Small intestine (tissue), 7 donors: ENCODE results near the gene ADGRL2. TPM values are rescaled to one million over a fixed set of nuclear protein-coding genes. Genes with fewer than 3 reads are reported as not detected.

Experiments
- DNase-seq, 2 donors: peaks; one replicate each; pipeline versions ENCODE4 v3.0.0 to v3.0.0-alpha.2; 2013
- FAIRE-seq: peaks from 2 replicates; lab custom pipeline; 2012; peaks lifted over from hg19 to GRCh38; lab: Jason Lieb, UNC
- H3K27ac ChIP-seq, 3 donors: one replicate each; pipeline ENCODE4 v1.5.1; 2013; ENCODE audit warnings: low read length in 2 of 3, mild to moderate bottlenecking in 2 of 3, control low read depth in 1 of 3, inconsistent platforms in 1 of 3, low read depth in 1 of 3, moderate library complexity in 1 of 3
- H3K27me3 ChIP-seq, 3 donors: one replicate each; pipeline ENCODE4 v1.6.1; 2013; ENCODE audit warnings: low read length in 3 of 3, inconsistent platforms in 1 of 3; ENCODE audit not compliant: control insufficient read depth in 3 of 3, insufficient read depth in 3 of 3
- H3K36me3 ChIP-seq, 3 donors: one replicate each; pipeline ENCODE4 v1.6.1; 2013; ENCODE audit warnings: low read length in 3 of 3, inconsistent platforms in 1 of 3, low read depth in 1 of 3, mild to moderate bottlenecking in 1 of 3, moderate library complexity in 1 of 3; ENCODE audit not compliant: control insufficient read depth in 3 of 3, insufficient read depth in 2 of 3
- H3K4me1 ChIP-seq, 3 donors: one replicate each; pipeline ENCODE4 v1.6.1; 2013; ENCODE audit warnings: low read length in 2 of 3, inconsistent platforms in 1 of 3, low read depth in 1 of 3, mild to moderate bottlenecking in 1 of 3, moderate library complexity in 1 of 3; ENCODE audit not compliant: control insufficient read depth in 3 of 3, insufficient read depth in 2 of 3
- H3K4me3 ChIP-seq, 3 donors: one replicate each; pipeline ENCODE4 v1.5.1; 2013; ENCODE audit warnings: low read length in 3 of 3, control low read depth in 1 of 3, inconsistent platforms in 1 of 3, low read depth in 1 of 3, mild to moderate bottlenecking in 1 of 3, moderate library complexity in 1 of 3
- H3K9me3 ChIP-seq, 2 donors: one replicate each; pipeline ENCODE4 v1.6.1; 2013; ENCODE audit warnings: low read depth in 1 of 2, low read length in 1 of 2; ENCODE audit not compliant: control insufficient read depth in 2 of 2, insufficient read depth in 1 of 2
- WGBS, 3 donors: extraction: QIAGEN DNeasy Blood & Tissue Kit; methylation state at CpG; one replicate each; pipeline ENCODE4 v1.1.7; 2013; 5-methylcytosine and 5-hydroxymethylcytosine counted together
- polyA plus RNA-seq, 4 donors: library from polyadenylated mRNA; stranded (reverse) in 3 of 4; unstranded in 1 of 4; fragments of 200-250 nt in 3 of 4; fragments of 120-200 nt in 1 of 4; gene quantifications; one replicate each; pipeline versions ENCODE4 v1.2.1 to v1.2.3, GENCODE V29; 2013
- donor health status: healthy with polysubstance abuse.
- donor health status: control.
- donor health status: control.
- donor health status: Bipolar disorder and iron deficiency.
- donor health status: healthy.

The ADGRL2 gene
- polyA plus RNA-seq, 4 donors = 0.67 to 74.9 (median 8.0) TPM

- no peak overlapping the region for H3K27ac ChIP-seq
- WGBS, 3 donors = 86 to 100% (median 93%) methylated on average over 2 of the region's 2 CpGs
- FAIRE-seq = no peak
Observed at GRCh38 chr1:81937791-81938450, 137.2 kb downstream of the ADGRL2 start.

GRCh38 chr1:81948495-81948894 is 147.8 kb downstream of the ADGRL2 start:
- no peak overlapping the region for H3K4me3 ChIP-seq
- no peaks in the 10 kb centered on the region for H3K36me3 ChIP-seq
- H3K9me3 ChIP-seq = no peaks in the 10 kb centered on the region
- no peak for DNase-seq
- WGBS, 3 donors = 69 to 78% (median 71%) methylated on average over 2 of the region's 2 CpGs
- no peak for FAIRE-seq
- no peaks in the 10 kb centered on the region for H3K4me1 ChIP-seq
- no peaks in the 10 kb centered on the region for H3K27me3 ChIP-seq
- no peak overlapping the region for H3K27ac ChIP-seq

More at GRCh38 chr1:81937791-81938450, 137.2 kb downstream of the ADGRL2 start:
- no peaks in the 10 kb centered on the region for H3K36me3 ChIP-seq
- no peak overlapping the region for H3K4me3 ChIP-seq
- DNase-seq = no peak
- H3K27me3 ChIP-seq = no peaks in the 10 kb centered on the region
- no peaks in the 10 kb centered on the region for H3K9me3 ChIP-seq
- H3K4me1 ChIP-seq = no peaks in the 10 kb centered on the region

GRCh38 chr1:81949421-81949820 is 148.7 kb downstream of the ADGRL2 start:
- no peak for FAIRE-seq

GRCh38 chr1:81950037-81950436 is 149.3 kb downstream of the ADGRL2 start:
- FAIRE-seq (no peak), DNase-seq (no peak)
- Histone ChIP-seq H3K27me3 (no peaks in the 10 kb centered on the region), H3K4me1 (no peaks in the 10 kb centered on the region), H3K36me3 (no peaks in the 10 kb centered on the region), H3K9me3 (no peaks in the 10 kb centered on the region), H3K27ac (no peak overlapping the region), H3K4me3 (no peak overlapping the region)

More at GRCh38 chr1:81949421-81949820, 148.7 kb downstream of the ADGRL2 start:
- Histone ChIP-seq H3K4me1 (no peaks in the 10 kb centered on the region), H3K9me3 (no peaks in the 10 kb centered on the region), H3K27me3 (no peaks in the 10 kb centered on the region), H3K4me3 (no peak overlapping the region), H3K36me3 (no peaks in the 10 kb centered on the region), H3K27ac (no peak overlapping the region)
- 74 to 86% (median 75%) methylated on average over 4 of the region's 4 CpGs for WGBS, 3 donors
- no peak for DNase-seq

- DNase-seq = no peak
- Histone ChIP-seq H3K36me3 (no peaks in the 10 kb centered on the region), H3K9me3 (no peaks in the 10 kb centered on the region), H3K27me3 (no peaks in the 10 kb centered on the region), H3K4me1 (no peaks in the 10 kb centered on the region), H3K4me3 (no peak overlapping the region), H3K27ac (no peak overlapping the region)
- 67 to 85% (median 84%) methylated on average over 3 of the region's 3 CpGs for WGBS, 3 donors
- no peak for FAIRE-seq
Observed at GRCh38 chr1:81950591-81951244, 150.0 kb downstream of the ADGRL2 start.

- WGBS, 3 donors = 72 to 78% (median 78%) methylated on average over 8 of the region's 8 CpGs
- Histone ChIP-seq H3K27me3 (no peaks in the 10 kb centered on the region), H3K27ac (no peak overlapping the region), H3K4me1 (no peaks in the 10 kb centered on the region), H3K36me3 (peaks cover 0 to 10% (median 0%) of the 10 kb centered on the region in 3 donors), H3K9me3 (no peaks in the 10 kb centered on the region), H3K4me3 (no peak overlapping the region)
- DNase-seq (no peak), FAIRE-seq (no peak)
Observed at GRCh38 chr1:81954534-81955020, 153.8 kb downstream of the ADGRL2 start.

- 85 to 89% (median 87%) methylated on average over 3 of the region's 3 CpGs for WGBS, 3 donors
- Histone ChIP-seq H3K36me3 (peaks cover 0 to 8% (median 4%) of the 10 kb centered on the region in 3 donors), H3K4me3 (no peak overlapping the region), H3K9me3 (no peaks in the 10 kb centered on the region), H3K27ac (no peak overlapping the region), H3K4me1 (no peaks in the 10 kb centered on the region), H3K27me3 (no peaks in the 10 kb centered on the region)
- no peak for FAIRE-seq
- no peak for DNase-seq
Observed at GRCh38 chr1:81967951-81968350, 167.2 kb downstream of the ADGRL2 start.

GRCh38 chr1:81970416-81970815 is 169.7 kb downstream of the ADGRL2 start:
- WGBS, 3 donors = 90 to 96% (median 95%) methylated on average over 3 of the region's 3 CpGs
- Histone ChIP-seq H3K9me3 (no peaks in the 10 kb centered on the region), H3K4me3 (no peak overlapping the region), H3K27ac (no peak overlapping the region), H3K27me3 (no peaks in the 10 kb centered on the region), H3K4me1 (peaks cover 0 to 3% (median 0%) of the 10 kb centered on the region in 3 donors), H3K36me3 (peaks cover 0 to 8% (median 4%) of the 10 kb centered on the region in 3 donors)
- FAIRE-seq = no peak
- DNase-seq = no peak
